ENCODE data around the gene NPAS1. TPM values are rescaled to one million over a fixed set of nuclear protein-coding genes. Genes with fewer than 3 reads are reported as not detected.
"Not testable (repeated sequence)": the region's sequence is repeated elsewhere in the genome, so short reads cannot be mapped to it uniquely, and the experiment has no call there.

NPAS1 gene
- total RNA-seq, 1 experiment from 2014 or later = 3.2 TPM

DNA sequence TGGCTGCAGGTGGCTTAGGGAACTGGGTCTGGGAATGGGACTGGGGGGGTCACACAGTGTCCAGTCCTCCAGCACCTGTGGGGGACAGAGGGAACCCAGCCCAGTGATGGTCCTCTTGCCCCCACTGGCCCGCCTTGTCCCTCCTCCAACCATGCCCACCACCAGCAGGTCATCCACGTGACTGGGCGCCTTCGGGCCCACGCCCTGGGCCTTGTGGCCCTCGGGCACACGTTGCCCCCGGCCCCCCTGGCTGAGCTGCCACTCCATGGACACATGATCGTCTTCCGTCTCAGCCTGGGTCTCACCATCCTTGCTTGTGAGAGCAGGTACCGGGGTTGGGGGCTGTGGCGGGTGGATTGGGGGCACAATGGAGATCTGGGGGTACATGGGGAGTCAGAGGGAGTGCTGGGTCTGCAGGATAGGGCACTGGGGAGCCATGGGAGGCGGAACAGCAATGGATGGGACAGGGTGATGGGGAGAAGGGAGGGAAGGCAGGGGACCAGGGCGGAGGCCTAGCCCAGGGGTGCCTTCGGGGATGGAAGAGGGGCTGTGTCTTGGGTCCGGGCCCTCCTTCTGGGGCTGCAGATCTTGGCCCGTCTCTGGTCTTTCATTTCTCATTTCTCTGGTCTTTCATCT is 19.7 kb downstream of the NPAS1 start:
- H3K27me3 ChIP-seq (ENCODE audit: control insufficient read depth, insufficient read depth, low read length) = no peaks in the 10 kb centered on the region
- peak; percentile 40 for DNase-seq
- H3K36me3 ChIP-seq (replicated peaks; ENCODE audit: control insufficient read depth, insufficient read depth, low read length) = no peaks in the 10 kb centered on the region; the same call in 1 of the 2 replicates
- H3K4me3 ChIP-seq (ENCODE audit: insufficient read depth, low read depth, low read length) = no peak overlapping the region

DNA sequence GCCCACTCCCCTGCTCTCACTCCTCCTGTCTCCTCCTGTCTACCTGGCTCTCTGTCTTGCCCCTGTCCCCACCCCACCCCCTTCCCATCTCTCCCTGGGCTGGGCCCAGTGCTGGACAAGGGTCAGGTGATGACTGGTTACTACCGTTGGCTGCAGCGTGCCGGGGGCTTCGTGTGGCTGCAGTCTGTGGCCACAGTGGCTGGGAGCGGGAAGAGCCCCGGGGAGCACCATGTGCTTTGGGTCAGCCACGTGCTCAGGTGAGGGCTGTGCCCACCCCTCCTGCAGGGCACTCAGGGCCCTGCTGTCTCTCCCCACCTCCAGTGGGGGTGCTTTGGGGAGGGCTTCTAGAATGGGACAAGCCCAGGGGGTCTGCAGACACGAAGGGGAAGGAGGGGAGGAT is 21.2 kb downstream of the NPAS1 start:
- Histone ChIP-seq H3K36me3 (replicated peaks; ENCODE audit: control insufficient read depth, insufficient read depth, low read length) (no peaks in the 10 kb centered on the region; the same call in 1 of the 2 replicates), H3K27me3 (ENCODE audit: control insufficient read depth, insufficient read depth, low read length) (no peaks in the 10 kb centered on the region), H3K4me3 (ENCODE audit: insufficient read depth, low read depth, low read length) (no peak overlapping the region)
- DNase-seq = peak; percentile 35

DNA sequence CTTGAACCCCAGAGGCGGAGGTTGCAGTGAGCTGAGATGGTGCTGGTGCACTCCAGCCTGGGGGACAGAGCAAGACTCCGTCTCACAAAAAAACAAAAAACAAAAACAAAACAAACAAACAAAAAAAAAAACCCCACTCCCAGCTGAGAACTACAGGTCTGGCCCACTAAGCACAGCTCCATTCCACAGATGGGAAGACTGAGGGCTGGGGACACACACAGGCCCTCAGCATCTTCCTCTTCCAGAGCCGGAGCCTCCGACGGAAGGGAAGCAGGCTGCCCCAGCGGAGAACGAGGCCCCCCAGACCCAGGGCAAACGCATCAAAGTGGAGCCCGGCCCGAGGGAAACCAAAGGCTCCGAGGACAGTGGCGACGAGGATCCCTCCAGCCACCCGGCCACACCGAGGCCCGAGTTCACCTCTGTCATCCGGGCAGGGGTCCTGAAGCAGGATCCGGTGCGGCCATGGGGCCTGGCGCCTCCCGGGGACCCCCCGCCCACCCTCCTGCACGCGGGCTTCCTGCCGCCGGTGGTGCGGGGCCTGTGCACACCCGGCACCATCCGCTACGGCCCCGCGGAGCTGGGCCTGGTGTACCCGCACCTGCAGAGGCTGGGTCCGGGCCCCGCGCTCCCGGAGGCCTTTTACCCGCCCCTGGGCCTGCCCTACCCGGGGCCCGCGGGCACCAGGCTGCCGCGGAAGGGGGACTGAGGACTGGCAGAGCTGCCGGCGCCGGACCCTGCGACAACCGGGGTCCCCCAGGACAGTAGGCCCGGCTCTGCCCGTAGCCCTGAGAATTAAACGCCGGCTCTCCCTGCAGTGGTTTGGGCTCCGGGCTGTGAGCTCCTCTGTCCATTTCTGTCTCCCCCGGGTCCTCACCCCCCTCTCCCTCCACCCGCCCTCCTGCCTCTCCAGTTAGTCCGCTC is 25.6 kb downstream of the NPAS1 start:
- no peak overlapping the region for H3K4me3 ChIP-seq (ENCODE audit: insufficient read depth, low read depth, low read length)
- H3K36me3 ChIP-seq (replicated peaks; ENCODE audit: control insufficient read depth, insufficient read depth, low read length) = no peaks in the 10 kb centered on the region; the same call in 1 of the 2 replicates
- no peak for DNase-seq
- no peaks in the 10 kb centered on the region for H3K27me3 ChIP-seq (ENCODE audit: control insufficient read depth, insufficient read depth, low read length)

DNA sequence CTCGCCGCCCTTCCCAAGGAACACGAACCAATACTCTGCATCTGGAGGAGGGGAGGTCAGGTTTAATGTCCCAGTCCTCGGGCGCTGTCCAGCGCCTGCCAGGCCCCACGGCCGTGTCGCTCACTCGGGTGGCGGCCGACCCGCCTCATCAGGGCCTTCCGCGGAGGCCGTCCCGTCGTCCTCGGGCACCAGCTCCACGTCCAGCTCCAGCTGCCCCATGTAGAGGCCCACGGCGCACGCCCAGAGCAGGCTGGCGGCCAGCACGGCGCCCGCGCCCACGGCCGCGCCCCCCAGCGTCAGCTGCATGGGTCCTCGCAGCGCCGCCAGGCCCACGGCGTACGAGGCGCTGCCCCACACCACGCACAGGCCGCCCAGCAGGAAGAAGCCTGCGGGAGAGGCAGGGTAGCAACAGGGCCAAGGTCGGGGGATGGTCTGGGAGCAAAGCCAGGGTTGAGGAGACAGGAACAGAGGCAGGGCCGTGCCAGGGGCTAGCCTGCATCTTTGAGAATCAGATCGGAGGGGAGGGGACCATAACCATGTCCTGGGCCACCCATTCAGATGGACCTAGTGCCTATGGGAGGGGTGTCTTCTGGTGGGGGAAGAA is 26.3 kb downstream of the NPAS1 start:
- Histone ChIP-seq H3K27me3 (ENCODE audit: control insufficient read depth, insufficient read depth, low read length) (no peaks in the 10 kb centered on the region), H3K36me3 (replicated peaks; ENCODE audit: control insufficient read depth, insufficient read depth, low read length) (no peaks in the 10 kb centered on the region; the same call in 1 of the 2 replicates), H3K4me3 (ENCODE audit: insufficient read depth, low read depth, low read length) (no peak overlapping the region)
- DNase-seq = no peak

DNA sequence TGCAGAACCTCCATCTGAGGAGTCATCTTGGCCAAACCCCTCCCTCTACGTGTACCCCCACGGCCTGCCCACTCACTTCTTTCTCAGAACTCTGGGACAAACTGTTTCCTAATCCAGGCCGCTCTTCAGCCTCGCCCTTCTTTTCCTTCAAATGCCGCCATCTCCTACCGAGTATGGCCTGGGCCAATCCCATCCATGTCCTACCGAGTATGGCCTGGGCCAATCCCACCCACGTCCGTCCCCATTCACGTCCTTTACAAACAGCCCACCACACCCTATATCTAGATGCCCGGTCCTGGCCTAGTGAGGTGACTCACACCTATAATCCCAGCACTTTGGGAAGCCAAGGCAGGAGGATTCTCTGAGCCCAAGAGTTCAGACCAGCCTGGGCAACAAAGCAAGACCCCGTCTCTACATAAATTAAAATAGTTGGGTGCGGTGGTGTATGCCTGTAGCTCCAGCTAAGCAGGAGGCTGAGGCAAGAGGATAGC is 27.7 kb downstream of the NPAS1 start:
- Histone ChIP-seq H3K27me3 (ENCODE audit: control insufficient read depth, insufficient read depth, low read length) (no peaks in the 10 kb centered on the region), H3K36me3 (replicated peaks; ENCODE audit: control insufficient read depth, insufficient read depth, low read length) (no peaks in the 10 kb centered on the region; the same call in 1 of the 2 replicates), H3K4me3 (ENCODE audit: insufficient read depth, low read depth, low read length) (peak overlapping the region; percentile 83)
- no peak for DNase-seq

DNA sequence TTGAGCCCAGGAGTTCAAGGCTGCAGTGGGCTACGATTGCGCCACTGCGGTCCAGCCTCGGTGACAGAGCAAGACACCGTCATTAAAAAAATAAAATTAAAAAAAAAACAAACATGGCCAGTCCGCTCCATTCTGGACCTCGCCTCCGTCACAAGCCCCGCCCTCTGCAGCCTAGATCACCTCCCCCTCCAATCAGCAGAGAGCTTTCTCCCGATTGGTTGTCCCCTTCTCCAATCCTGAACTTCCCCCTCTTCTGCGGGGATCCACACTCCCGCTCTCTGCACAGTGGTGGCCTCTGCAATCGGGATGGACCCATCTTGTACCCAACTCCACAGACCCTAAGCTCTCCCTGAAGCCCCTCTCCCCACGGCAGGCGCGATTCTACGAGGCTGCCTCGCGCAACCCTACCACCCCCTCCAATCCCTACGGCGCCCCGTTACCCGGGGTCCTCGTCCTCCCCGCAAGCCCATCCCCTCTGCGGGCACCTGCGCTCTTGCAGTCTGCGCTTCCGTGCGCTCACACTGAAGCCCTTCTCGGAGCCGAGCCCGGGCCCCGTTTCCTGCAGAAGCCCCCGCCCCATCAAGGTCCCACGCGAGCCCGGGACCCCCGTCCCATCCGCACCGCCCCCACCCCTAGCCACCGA is 28.2 kb downstream of the NPAS1 start:
- Histone ChIP-seq H3K27me3 (ENCODE audit: control insufficient read depth, insufficient read depth, low read length) (no peaks in the 10 kb centered on the region), H3K36me3 (replicated peaks; ENCODE audit: control insufficient read depth, insufficient read depth, low read length) (no peaks in the 10 kb centered on the region; the same call in 1 of the 2 replicates), H3K4me3 (ENCODE audit: insufficient read depth, low read depth, low read length) (peak overlapping the region; percentile 83)
- peak; percentile 99 for DNase-seq

DNA sequence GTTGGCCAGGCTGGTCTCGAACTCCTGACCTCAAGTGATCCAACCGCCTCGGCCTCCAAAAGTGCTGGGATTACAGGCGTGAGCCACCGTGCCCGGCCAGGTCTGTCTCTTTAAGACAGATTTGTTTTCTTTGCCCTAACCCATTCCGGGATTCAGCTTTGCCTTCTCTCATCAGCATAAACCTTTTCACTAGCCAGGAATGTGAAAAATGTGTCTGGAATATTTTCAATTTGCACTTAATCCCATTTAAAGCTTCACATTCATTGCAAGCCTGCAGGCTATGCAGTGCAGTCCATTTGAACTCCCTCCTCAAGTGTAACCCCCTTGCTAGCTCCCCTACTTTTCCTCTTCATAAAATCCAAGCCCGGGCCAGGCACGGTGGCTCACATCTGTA is 29.7 kb downstream of the NPAS1 start:
- Histone ChIP-seq H3K4me3 (ENCODE audit: insufficient read depth, low read depth, low read length) (peak overlapping the region; percentile 23; the same call in 1 of the 2 replicates), H3K36me3 (replicated peaks; ENCODE audit: control insufficient read depth, insufficient read depth, low read length) (no peaks in the 10 kb centered on the region; the same call in 1 of the 2 replicates), H3K27me3 (ENCODE audit: control insufficient read depth, insufficient read depth, low read length) (no peaks in the 10 kb centered on the region)
- no peak for DNase-seq

DNA sequence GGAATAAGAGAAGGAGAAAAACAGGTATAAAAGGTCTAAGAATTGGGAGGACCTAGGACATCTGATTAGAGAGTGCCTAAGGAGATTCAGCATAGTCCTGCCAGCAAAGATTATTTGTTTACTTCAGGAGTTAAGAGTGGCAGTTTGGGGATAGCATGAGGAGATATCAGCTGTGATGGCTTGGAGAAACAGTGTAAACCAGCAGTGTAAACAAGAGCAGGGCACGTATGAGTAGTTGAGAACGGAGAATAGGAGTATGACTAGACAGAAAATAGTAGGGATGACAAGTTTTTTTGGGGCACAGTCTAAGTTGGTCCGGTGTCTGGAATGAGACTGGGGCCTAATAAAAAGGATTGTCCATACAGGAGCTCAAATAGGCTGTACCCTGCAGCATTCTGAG is 30.9 kb downstream of the NPAS1 start:
- not testable (repeated sequence) for H3K27me3 ChIP-seq (ENCODE audit: control insufficient read depth, insufficient read depth, low read length); H3K36me3 ChIP-seq (replicated peaks; ENCODE audit: control insufficient read depth, insufficient read depth, low read length); DNase-seq; H3K4me3 ChIP-seq (ENCODE audit: insufficient read depth, low read depth, low read length)

DNA sequence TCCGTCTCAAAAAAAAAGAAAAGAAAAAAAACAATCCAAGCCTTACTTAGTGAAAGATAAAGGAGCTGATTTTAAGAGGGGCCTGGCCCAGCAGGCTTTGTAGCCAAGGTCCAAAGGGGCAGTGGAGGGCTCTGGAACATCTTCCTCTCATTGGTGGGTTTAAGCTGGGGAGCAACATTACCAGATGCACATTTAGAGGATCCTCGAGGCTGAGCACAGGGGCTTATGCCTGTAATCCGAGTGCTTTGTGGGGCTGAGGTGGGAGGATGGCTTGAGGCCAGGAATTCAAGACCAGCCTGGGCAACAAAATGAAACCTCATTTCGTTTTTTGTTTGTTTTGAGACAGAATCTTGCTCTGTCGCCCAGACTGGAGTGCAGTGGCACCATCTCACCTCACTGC is 36.8 kb downstream of the NPAS1 start:
- H3K27me3 ChIP-seq (ENCODE audit: control insufficient read depth, insufficient read depth, low read length) = no peaks in the 10 kb centered on the region
- no peaks in the 10 kb centered on the region for H3K36me3 ChIP-seq (replicated peaks; ENCODE audit: control insufficient read depth, insufficient read depth, low read length)
- no peak for DNase-seq
- no peak overlapping the region for H3K4me3 ChIP-seq (ENCODE audit: insufficient read depth, low read depth, low read length)

DNA sequence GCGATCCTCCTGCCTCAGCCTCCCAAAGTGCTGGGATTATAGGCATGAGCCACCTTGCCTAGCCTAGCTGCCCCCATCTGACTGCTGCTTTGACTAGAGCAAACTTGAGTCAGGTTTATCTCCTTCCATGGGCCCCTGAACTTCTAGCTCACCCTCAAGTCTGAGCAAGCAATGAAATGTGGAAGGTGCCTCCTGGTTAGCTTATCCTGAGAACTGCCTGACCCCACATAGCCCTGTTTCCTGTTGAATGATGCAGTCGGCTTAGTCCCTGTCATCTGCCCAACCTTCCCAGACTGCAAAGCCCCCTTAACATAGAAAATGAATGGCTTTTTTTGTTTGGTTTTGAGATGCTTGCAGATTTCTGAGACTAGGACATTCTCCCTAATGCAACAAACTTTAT is 37.7 kb downstream of the NPAS1 start:
- H3K36me3 ChIP-seq (replicated peaks; ENCODE audit: control insufficient read depth, insufficient read depth, low read length) = no peaks in the 10 kb centered on the region
- H3K27me3 ChIP-seq (ENCODE audit: control insufficient read depth, insufficient read depth, low read length) = no peaks in the 10 kb centered on the region
- DNase-seq = no peak
- no peak overlapping the region for H3K4me3 ChIP-seq (ENCODE audit: insufficient read depth, low read depth, low read length)

DNA sequence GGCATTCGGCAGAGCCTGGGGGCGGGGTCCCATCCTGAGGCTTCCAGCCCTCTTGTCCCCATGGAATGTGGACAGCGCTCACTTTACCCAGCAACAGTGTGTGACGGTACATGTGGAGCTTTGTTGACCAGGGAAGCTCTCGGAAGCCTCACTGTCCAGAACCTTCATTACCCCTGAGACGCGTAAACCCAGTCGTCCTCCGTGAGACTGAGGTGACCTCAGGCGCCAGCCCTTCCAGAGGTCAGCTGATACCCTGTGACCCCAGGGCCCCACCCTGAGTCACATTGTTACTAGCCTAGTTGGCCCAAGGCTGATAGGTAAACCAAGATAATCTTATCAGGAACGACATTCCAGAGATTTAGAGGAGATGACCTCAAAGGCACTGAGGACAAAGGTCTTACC is 39.0 kb downstream of the NPAS1 start:
- Histone ChIP-seq H3K27me3 (ENCODE audit: control insufficient read depth, insufficient read depth, low read length) (no peaks in the 10 kb centered on the region), H3K4me3 (ENCODE audit: insufficient read depth, low read depth, low read length) (no peak overlapping the region), H3K36me3 (replicated peaks; ENCODE audit: control insufficient read depth, insufficient read depth, low read length) (no peaks in the 10 kb centered on the region)
- no peak for DNase-seq

DNA sequence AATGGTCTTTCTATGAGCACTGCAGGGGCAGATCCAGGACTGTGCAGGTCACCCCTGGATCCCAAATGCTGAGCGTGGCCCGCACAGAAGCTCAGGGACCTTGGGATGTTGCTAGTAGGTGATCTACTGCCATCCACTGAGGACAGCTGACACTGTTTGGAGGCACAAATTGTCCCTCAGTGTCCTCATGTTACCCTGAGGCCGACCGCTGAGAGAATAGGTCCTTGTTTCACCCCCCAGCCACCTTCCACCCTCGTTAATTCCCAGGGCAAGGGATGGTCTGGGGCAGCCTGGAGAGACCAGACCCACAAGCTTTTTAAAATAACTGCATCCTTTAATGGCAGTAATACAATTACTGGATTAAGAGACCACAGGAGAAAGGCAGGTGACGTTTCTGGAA is 44.2 kb downstream of the NPAS1 start:
- Histone ChIP-seq H3K4me3 (ENCODE audit: insufficient read depth, low read depth, low read length) (no peak overlapping the region), H3K27me3 (ENCODE audit: control insufficient read depth, insufficient read depth, low read length) (no peaks in the 10 kb centered on the region)
- no peak for DNase-seq

DNA sequence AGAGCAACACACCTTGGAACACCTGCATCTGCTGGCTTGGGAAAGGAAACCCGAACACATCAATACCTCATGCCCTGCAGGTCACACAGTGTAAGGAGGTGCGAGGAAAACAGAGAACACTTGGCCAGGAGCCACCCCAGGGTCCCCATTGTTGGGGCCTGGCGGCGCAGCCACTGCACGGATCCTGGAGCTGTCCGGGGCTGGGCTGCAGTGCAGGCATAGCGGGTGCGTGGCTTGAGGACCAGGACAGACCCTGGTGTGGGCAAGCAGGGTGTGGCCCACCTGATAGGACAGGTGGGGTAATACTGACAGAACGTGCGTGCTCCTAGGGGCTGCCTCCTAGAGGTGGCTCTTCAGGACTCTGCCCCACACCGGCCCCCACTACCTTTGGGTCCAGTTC is 45.6 kb downstream of the NPAS1 start:
- Histone ChIP-seq H3K36me3 (replicated peaks; ENCODE audit: control insufficient read depth, insufficient read depth, low read length) (peaks cover 13% of the 10 kb centered on the region), H3K4me3 (ENCODE audit: insufficient read depth, low read depth, low read length) (no peak overlapping the region), H3K27me3 (ENCODE audit: control insufficient read depth, insufficient read depth, low read length) (no peaks in the 10 kb centered on the region)
- DNase-seq = no peak

More for the DNA sequence above, 44.2 kb downstream of the NPAS1 start:
- peaks cover 6% of the 10 kb centered on the region for H3K36me3 ChIP-seq (replicated peaks; ENCODE audit: control insufficient read depth, insufficient read depth, low read length)

Data from H7 (cell line).